Stomach (tissue), 4 donors: ENCODE measurements around the gene BRME1.

Experiments used
- CTCF ChIP-seq, 7 experiments: fragments of 450-650 bp in 4 of 7; fragments of 200-600 bp in 3 of 7; sonication (generic) in 3 of 7; IDR thresholded peaks; one replicate each; pipeline ENCODE4 v1.5.1; 2016 to 2019; ENCODE audit warnings: antibody characterized with exemption in 7 of 7, control low read depth in 2 of 7, mild to moderate bottlenecking in 1 of 7
- EP300 ChIP-seq: sonication (generic); formaldehyde crosslinking; IDR thresholded peaks from one replicate; pipeline ENCODE4 v1.6.1; 2017; ENCODE audit warnings: antibody characterized with exemption
- POLR2A ChIP-seq, 4 donors: fragments of 450-650 bp; IDR thresholded peaks; one replicate each; pipeline ENCODE4 v1.6.1; 2016; ENCODE audit warnings: antibody characterized with exemption in 4 of 4, control low read depth in 2 of 4, mild to moderate bottlenecking in 1 of 4, moderate library complexity in 1 of 4
- POLR2AphosphoS5 ChIP-seq, 3 donors: sonication (generic); formaldehyde crosslinking; IDR thresholded peaks; one replicate each; pipeline ENCODE4 v1.6.1; 2016; ENCODE audit warnings: antibody characterized with exemption in 3 of 3

GRCh38 chr19:13840305-13841085 lies 65.4 kb downstream of the BRME1 start:
- TF ChIP-seq CTCF (IDR thresholded peaks at IDR 0.05) (no peak), POLR2A (IDR thresholded peaks at IDR 0.05) (peak in 1 of 4 donors; percentile 3), EP300 (no peak), POLR2AphosphoS5 (IDR thresholded peaks at IDR 0.05) (peak in 2 of 3 donors; percentile 82 to 86)
